SW480 (cell line): ENCODE results near the gene RIPPLY3.

Experiments
- DNase-seq: peaks from one replicate; pipeline ENCODE4 v3.0.0-alpha.2; 2016; ENCODE audit warnings: low spot score

The RIPPLY3 gene

DNA sequence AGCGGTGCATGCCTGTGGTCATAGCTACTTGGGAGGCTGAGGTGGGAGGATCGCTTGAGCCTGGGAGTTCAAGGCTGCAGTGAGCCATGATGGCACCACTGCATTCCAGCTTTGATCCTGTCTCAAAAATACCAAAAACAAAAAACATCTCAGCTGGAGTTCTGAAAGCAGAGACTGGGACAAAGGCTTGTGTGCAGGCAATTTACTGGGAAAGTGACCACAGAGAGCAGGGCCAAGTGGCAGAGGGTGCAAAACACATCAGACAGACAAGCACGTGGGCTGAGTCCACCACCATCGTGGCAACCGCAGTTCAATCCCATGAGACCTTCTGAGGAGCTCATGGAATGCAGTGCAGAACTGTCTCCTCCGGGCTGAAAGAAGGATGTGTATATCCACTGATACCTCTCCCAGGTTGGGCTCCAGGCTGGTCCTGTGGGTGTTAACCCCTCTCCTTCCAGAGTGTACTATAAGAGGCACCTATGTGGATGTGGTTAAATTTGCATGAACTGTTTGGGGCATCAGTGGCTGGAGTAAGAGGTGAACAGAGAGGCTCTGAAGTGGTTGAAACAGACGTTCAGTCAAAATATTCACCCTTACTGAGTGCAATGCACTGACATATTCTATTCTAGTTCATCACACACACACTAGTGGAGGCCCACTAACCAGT lies 55.6 kb downstream of the RIPPLY3 start:
- DNase-seq, result peak; percentile 81

DNA sequence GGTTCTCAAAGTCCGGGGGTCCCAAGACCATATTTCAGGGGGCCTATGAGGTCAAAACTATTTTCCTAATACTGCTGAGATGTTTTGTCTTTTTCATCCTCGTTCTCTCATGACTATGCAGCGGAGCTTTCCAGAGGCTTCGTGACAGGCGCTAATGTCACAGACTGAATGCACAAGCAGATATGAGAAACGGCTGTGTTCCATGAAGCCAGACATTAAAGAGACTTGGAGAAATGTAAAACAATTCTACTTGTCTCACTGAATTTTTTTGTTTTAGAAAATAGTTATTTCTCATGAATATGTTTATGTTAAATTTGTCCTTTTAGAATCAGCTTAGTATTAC lies 56.1 kb downstream of the RIPPLY3 start:
- no peak for DNase-seq

DNA sequence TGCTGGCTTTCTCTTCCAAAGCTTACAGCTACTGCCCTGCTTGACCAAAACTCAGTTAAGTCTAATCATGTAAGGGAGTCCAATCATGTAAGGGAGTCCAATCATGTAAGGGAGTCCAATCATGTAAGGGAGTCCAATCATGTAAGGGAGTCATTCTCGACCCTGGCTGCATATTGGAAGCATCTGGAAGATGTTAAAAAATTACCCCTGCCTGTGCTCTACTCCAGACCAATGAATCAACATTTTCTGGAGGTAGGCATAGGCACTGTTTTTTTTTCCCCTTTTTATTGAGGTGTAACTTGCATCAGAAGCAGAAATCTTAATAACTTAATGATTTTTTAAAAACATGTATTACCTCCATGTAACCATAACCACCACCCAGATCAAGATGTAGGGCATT lies 56.9 kb downstream of the RIPPLY3 start:
- DNase-seq, result no peak

DNA sequence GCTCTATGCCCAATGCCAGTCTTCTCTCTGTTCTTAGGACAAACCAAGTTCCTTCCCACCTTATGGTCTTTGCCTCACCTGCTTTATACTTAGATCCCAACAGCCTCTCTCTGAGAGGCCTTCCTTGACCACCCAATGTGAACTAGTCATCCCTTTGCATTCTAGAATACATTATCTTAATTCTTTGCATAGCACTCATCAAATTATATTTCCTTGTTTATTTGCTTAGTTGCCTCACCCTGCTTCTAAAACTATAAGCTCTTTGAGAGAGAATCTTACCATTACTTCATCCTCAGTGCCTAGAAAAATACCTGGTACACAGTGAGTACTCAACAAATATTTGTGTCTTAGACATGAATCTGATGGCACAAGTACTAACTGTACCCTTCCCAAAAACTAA lies 58.3 kb downstream of the RIPPLY3 start:
- no peak for DNase-seq

DNA sequence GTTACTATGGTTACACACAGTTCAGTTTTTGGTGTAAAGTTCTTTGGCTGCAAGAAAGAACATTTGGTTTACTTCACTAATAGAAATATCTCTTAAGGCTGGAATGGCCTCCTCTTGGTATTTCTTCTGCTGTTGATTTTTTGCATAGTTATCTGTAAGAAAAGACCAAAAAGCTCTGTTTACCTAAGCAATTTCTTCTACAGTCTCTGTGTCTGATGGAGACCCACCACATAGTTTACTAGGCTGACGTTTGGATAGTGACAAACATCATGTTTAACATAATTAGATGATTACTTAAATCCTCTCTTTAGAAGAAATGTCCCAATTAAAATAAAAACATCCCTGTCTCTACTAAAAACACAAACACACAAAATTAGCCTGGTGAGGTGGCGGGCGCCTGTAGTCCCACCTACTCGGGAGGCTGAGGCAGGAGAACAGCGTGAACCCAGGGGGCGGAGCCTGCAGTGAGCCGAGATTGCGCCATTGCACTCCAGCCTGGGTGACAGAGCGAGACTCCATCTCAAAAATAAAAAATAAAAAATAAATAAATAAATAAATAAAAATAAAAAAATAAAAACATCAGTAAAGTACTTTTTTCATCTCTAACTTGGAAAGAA lies 59.2 kb downstream of the RIPPLY3 start:
- no peak for DNase-seq
